ENCODE measurements around the gene DENND11. TPM values are rescaled to one million over a fixed set of nuclear protein-coding genes. Genes with fewer than 3 reads are reported as not detected.

DENND11 gene
- total RNA-seq, 1 donor from 2014 or later: 21.1 TPM

DNA sequence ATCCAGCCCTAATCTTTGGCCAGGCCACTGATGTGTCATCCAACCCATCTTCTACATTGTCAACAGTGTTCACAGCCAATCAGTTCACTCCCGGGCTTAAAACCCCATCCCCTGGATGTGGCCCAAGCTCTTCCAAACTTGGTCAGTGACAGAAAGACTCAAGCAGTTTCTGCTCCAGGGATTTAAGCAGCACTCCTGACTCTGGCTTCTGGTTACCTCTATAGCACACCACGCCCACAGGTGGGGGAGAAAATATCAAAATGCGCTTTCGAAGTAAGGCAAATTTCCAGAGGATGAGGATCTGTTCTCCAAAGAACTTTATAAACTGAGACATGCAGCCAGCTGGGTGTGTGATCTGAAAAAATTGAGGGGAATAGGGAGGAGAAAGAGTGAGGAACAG lies 35.9 kb downstream of the DENND11 start:
- no peak overlapping the region for H3K4me3 ChIP-seq
- TF ChIP-seq POLR2A (IDR thresholded peaks at IDR 0.05) (no peak), POLR2AphosphoS5 (IDR thresholded peaks at IDR 0.05; ENCODE audit: insufficient read depth in 1 of 2, low read depth in 1 of 2) (no peak)
- TF ChIP-seq, protein P1, sequence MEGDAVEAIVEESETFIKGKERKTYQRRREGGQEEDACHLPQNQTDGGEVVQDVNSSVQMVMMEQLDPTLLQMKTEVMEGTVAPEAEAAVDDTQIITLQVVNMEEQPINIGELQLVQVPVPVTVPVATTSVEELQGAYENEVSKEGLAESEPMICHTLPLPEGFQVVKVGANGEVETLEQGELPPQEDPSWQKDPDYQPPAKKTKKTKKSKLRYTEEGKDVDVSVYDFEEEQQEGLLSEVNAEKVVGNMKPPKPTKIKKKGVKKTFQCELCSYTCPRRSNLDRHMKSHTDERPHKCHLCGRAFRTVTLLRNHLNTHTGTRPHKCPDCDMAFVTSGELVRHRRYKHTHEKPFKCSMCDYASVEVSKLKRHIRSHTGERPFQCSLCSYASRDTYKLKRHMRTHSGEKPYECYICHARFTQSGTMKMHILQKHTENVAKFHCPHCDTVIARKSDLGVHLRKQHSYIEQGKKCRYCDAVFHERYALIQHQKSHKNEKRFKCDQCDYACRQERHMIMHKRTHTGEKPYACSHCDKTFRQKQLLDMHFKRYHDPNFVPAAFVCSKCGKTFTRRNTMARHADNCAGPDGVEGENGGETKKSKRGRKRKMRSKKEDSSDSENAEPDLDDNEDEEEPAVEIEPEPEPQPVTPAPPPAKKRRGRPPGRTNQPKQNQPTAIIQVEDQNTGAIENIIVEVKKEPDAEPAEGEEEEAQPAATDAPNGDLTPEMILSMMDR (IDR thresholded peaks at IDR 0.05): no peak
- H3K36me3 ChIP-seq: peaks cover 0 to 48% of the 10 kb centered on the region in 2 donors
- no peak for DNase-seq (ENCODE audit: extremely low spot score in 2 of 2)
- no peaks in the 10 kb centered on the region for H3K27me3 ChIP-seq
- H3K27ac ChIP-seq: no peak overlapping the region
- peaks cover 13% of the 10 kb centered on the region for H3K4me1 ChIP-seq
- no peaks in the 10 kb centered on the region for H3K9me3 ChIP-seq
- intact Hi-C loops (cut with DNase I): no loop called here

DNA sequence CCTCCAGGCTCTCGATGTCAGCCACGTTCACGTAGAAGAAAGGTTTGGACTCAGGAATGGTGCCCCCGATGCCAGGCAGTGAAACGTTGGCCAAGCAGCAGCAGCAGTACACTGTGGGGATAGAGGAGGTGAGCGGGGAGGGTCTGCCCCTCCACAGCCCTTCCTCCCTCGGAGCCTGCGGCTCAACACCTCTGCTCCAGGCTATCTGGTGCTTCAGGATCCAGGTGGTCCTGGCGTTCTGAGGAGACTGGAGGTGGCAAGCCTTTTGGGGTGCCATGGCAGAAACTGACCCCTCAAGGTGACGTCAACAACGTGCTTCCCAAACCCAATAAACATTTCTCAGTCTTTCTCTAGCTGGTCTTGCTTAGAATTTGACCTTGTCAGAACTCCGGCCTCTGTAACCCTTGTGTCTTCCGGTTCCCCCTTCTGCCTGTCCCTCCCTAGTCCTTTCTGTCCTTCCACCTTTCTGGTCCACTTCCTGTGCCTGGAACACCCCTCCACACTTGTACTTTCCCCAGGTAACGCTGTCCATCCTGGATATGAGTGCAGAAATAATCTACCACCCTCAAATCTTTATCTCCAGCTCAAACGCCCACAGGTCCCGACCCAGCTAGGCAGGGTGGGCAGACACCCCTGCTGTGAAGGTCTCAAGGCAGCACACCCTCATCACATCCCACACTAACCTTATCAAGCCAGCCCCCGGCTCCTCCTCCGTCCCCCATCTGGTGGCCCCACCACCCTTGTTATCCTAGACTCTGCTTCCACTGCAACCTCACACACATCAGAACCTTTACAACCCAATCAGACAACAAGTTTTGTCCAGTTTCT lies 36.5 kb downstream of the DENND11 start:
- Histone ChIP-seq H3K9me3 (no peaks in the 10 kb centered on the region), H3K4me3 (no peak overlapping the region), H3K36me3 (peaks cover 0 to 45% of the 10 kb centered on the region in 2 donors), H3K27me3 (no peaks in the 10 kb centered on the region), H3K4me1 (peaks cover 13% of the 10 kb centered on the region), H3K27ac (no peak overlapping the region)
- DNase-seq (ENCODE audit: extremely low spot score in 2 of 2): no peak
- intact Hi-C loops (cut with DNase I): no loop called here
- TF ChIP-seq POLR2A (IDR thresholded peaks at IDR 0.05) (no peak), POLR2AphosphoS5 (IDR thresholded peaks at IDR 0.05; ENCODE audit: insufficient read depth in 1 of 2, low read depth in 1 of 2) (no peak)
- TF ChIP-seq, protein P1 (IDR thresholded peaks at IDR 0.05): no peak

DNA sequence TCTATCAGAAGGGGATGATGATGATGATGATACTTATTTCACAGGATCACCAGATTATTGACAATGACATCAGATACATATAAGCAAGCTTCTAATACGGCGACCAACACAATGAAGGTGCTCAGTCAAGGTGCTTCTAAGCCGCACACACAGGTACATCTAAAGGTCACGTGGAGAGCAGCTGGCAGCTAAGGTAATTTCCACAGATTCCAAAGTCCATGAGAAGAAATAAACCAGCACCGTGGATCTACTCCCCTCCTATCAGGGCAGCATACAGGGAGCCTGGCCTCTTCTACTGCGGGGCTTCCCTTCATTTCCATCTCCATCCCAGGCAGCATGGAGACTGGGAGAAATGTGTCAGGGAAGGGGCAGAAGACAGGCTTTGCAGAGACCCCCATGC lies 37.5 kb downstream of the DENND11 start:
- no peaks in the 10 kb centered on the region for H3K27me3 ChIP-seq
- no peak overlapping the region for H3K4me3 ChIP-seq
- no peak for DNase-seq (ENCODE audit: extremely low spot score in 2 of 2)
- H3K36me3 ChIP-seq: peaks cover 0 to 51% of the 10 kb centered on the region in 2 donors
- H3K4me1 ChIP-seq: peaks cover 13% of the 10 kb centered on the region
- no peaks in the 10 kb centered on the region for H3K9me3 ChIP-seq
- H3K27ac ChIP-seq: no peak overlapping the region
- intact Hi-C loops (cut with DNase I): no loop called here
- TF ChIP-seq POLR2A (IDR thresholded peaks at IDR 0.05): no peak
- TF ChIP-seq, protein P1 (IDR thresholded peaks at IDR 0.05): no peak

DNA sequence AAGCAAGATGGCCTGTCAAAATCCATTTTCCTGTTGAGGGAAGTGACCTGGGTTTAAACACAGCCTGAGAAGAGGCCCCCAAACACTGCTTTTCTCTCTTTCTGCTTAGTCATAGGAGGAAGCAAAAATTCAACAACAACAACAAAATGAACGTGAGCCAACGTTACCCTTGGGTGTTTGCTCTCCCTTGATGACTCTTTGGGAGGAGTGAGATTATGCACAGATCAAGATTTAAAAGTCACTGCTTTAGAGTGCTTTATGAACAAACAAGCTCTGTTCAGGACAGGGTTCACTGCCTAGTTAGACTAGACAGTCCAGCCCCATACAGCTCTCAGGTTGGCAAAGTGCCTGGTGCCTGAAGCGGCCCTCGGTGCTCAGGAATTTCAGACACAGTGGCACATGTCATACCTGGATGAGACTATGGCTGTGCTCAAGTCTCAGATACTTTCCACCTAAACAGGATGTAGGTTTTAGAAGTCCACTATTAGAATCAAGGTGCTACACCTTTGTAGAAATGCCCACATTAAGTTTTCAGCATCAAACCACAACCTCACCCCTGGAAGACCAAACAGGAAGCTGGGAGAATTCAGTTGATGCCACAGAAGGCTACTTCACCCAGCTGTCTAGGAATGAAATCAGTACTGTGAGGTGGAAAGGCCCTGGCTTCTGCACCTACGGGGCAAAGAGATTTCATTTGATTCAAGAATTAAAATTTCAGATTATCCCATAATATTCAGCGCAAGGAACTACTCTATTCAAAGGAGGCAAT lies 38.7 kb downstream of the DENND11 start:
- Histone ChIP-seq H3K36me3 (peaks cover 0 to 43% of the 10 kb centered on the region in 2 donors), H3K27ac (no peak overlapping the region)
- TF ChIP-seq, protein P1 (IDR thresholded peaks at IDR 0.05): no peak
- peak in 1 of 2 donors; percentile 26 for TF ChIP-seq POLR2AphosphoS5 (IDR thresholded peaks at IDR 0.05; ENCODE audit: insufficient read depth in 1 of 2, low read depth in 1 of 2)
- no peak for TF ChIP-seq POLR2A (IDR thresholded peaks at IDR 0.05)

More for the DNA sequence above, 38.7 kb downstream of the DENND11 start:
- DNase-seq (ENCODE audit: extremely low spot score in 2 of 2): no peak
- intact Hi-C loops (cut with DNase I): no loop called here
- no peaks in the 10 kb centered on the region for H3K9me3 ChIP-seq
- peaks cover 13% of the 10 kb centered on the region for H3K4me1 ChIP-seq
- H3K4me3 ChIP-seq: no peak overlapping the region
- H3K27me3 ChIP-seq: no peaks in the 10 kb centered on the region
